Fibroblast of lung (primary cell): Measurements from ENCODE around the gene KLHL18.

Experiments used
- CTCF ChIP-seq, 2 donors: IDR thresholded peaks in 1 of 2; conservative IDR thresholded peaks in 1 of 2; 1 replicate in 1 of 2; 2 replicates in 1 of 2; pipeline ENCODE4 v1.5.1; 2011 to 2012; ENCODE audit warnings: low read length in 2 of 2, control low read depth in 1 of 2, inconsistent platforms in 1 of 2, low read depth in 1 of 2, mild to moderate bottlenecking in 1 of 2
- EZH2 ChIP-seq: IDR thresholded peaks from 2 replicates; pipeline ENCODE4 v1.5.1; 2012; ENCODE audit warnings: low read length, control low read depth, mild to moderate bottlenecking; ENCODE audit errors: missing control alignments

- TF ChIP-seq CTCF (conservative IDR thresholded peaks at IDR 0.05 in 1 of 2, IDR thresholded peaks at IDR 0.05 in 1 of 2; ENCODE audit: low read depth in 1 of 2, low read length in 2 of 2) (no peak), EZH2 (no peak)
Observed at GRCh38 chr3:47299381-47300318, 16.9 kb downstream of the KLHL18 start.
